HUES6 (cell line): Measurements from ENCODE around the gene HIP1R.

Experiments
- H3K27ac ChIP-seq: 2 replicates; pipeline ENCODE4 v1.7.0; 2013; ENCODE audit warnings: low read depth, mild to moderate bottlenecking, low read length, inconsistent platforms
- H3K27me3 ChIP-seq: 2 replicates; pipeline ENCODE4 v1.6.1; 2013; ENCODE audit warnings: low read length; ENCODE audit not compliant: control insufficient read depth, insufficient read depth
- H3K36me3 ChIP-seq: 2 replicates; pipeline ENCODE4 v1.6.1; 2013; ENCODE audit warnings: low read length; ENCODE audit not compliant: control insufficient read depth, insufficient read depth
- H3K4me1 ChIP-seq: 2 replicates; pipeline ENCODE4 v1.6.1; 2013; ENCODE audit warnings: low read length; ENCODE audit not compliant: control insufficient read depth, insufficient read depth
- H3K4me3 ChIP-seq: 2 replicates; pipeline ENCODE4 v1.5.1; 2013; ENCODE audit warnings: low read depth, low read length
- H3K9ac ChIP-seq: one replicate; pipeline ENCODE4 v1.6.1; 2013; ENCODE audit warnings: mild to moderate bottlenecking, low read length
- H3K9me3 ChIP-seq: 2 replicates; pipeline ENCODE4 v1.6.1; 2013; ENCODE audit warnings: low read depth, low read length; ENCODE audit not compliant: control insufficient read depth, insufficient read depth

Gene HIP1R

DNA sequence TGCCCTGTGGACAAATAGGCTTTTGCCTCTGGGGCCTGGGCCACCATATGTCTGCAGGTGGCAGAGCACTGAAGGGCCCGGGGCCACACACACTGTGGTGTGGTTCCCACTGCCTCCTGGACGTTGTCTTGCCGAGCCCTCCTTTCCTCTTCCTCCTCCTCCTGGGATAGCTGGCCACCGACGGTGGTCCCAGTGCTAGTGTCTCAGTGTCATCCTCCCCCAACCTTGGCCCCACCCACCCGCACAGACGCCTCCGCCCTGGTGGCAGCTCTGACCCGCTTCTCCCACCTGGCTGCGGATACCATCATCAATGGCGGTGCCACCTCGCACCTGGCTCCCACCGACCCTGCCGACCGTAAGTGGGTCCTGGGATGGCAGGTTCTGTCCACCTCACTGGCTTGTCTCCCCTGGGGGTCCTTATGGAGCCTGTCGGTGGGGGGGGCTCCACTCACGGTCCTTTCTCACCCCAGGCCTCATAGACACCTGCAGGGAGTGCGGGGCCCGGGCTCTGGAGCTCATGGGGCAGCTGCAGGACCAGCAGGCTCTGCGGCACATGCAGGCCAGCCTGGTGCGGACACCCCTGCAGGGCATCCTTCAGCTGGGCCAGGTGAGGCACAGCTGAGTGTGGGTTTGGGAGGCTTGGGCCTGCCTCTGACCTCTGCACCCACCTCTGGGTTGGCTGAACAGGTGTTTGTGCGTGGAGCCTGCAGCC lies 23.5 kb downstream of the HIP1R start:
- no peaks in the 10 kb centered on the region for H3K9me3 ChIP-seq
- H3K4me1 ChIP-seq, result peaks cover 5% of the 10 kb centered on the region; the same call in 1 of the 2 replicates
- no peak overlapping the region for H3K27ac ChIP-seq
- H3K9ac ChIP-seq, result no peak overlapping the region
- no peak overlapping the region for H3K4me3 ChIP-seq
- no peaks in the 10 kb centered on the region for H3K27me3 ChIP-seq
- H3K36me3 ChIP-seq, result peaks cover 33% of the 10 kb centered on the region

GRCh38 chr12:122859303-122860039 lies 24.2 kb downstream of the HIP1R start:
- H3K36me3 ChIP-seq, result peaks cover 33% of the 10 kb centered on the region

DNA sequence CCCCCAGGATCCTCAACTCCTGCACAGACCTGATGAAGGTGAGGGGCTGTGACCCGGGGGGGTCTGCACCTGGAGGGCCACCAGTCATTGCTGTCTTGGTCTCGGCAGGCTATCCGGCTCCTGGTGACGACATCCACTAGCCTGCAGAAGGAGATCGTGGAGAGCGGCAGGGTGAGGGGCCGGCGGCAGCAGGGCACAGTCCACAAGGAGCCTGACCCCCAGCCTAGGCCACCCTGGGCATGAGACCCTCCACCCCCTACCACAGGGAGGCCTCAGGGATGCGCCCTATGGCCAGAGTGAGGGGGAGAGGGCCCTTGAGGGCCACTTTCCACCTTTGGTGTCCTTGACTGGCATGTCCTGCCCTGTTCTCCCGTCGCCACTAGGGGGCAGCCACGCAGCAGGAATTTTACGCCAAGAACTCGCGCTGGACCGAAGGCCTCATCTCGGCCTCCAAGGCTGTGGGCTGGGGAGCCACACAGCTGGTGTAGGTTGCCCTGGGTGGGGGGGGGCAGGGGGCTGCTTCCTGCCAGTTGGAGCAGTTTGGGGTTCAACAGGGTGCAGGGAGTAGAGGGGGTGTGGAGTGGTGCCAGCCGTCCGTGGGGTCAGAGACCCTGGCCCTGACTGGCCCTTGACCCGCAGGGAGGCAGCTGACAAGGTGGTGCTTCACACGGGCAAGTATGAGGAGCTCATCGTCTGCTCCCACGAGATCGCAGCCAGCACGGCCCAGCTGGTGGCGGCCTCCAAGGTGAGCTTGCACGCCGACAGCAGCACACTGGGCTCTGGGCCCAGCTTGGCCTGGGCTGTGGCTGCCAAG lies 25.0 kb downstream of the HIP1R start:
- H3K9me3 ChIP-seq, result no peaks in the 10 kb centered on the region
- peaks cover 5% of the 10 kb centered on the region; the same call in 1 of the 2 replicates for H3K4me1 ChIP-seq
- no peaks in the 10 kb centered on the region for H3K27me3 ChIP-seq
- H3K27ac ChIP-seq, result no peak overlapping the region
- peaks cover 32% of the 10 kb centered on the region for H3K36me3 ChIP-seq
- no peak overlapping the region for H3K4me3 ChIP-seq
- H3K9ac ChIP-seq, result no peak overlapping the region

More at GRCh38 chr12:122859303-122860039, 24.2 kb downstream of the HIP1R start:
- H3K4me1 ChIP-seq, result peaks cover 5% of the 10 kb centered on the region; the same call in 1 of the 2 replicates
- H3K4me3 ChIP-seq, result no peak overlapping the region
- no peak overlapping the region for H3K27ac ChIP-seq
- H3K27me3 ChIP-seq, result no peaks in the 10 kb centered on the region
- H3K9me3 ChIP-seq, result no peaks in the 10 kb centered on the region
- H3K9ac ChIP-seq, result no peak overlapping the region

DNA sequence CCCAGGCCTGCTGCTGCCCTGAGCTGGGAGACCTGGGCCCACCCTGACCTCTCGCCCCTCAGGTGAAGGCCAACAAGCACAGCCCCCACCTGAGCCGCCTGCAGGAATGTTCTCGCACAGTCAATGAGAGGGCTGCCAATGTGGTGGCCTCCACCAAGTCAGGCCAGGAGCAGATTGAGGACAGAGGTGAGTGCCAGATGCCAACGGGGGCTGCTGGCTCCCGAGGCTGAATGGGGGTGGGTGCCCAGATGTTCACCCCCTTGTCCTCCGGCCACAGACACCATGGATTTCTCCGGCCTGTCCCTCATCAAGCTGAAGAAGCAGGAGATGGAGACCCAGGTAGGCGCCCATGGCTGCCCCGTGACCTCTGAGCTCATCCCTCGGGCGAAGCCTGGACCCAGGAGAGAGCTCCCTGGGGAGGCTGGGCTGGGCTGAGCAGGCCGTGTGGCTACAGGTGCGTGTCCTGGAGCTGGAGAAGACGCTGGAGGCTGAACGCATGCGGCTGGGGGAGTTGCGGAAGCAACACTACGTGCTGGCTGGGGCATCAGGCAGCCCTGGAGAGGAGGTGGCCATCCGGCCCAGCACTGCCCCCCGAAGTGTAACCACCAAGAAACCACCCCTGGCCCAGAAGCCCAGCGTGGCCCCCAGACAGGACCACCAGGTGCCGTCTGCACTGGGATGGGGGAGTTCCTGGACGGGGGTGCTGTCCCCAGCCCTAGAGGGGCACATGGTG lies 25.8 kb downstream of the HIP1R start:
- Histone ChIP-seq H3K9ac (no peak overlapping the region), H3K27ac (no peak overlapping the region)

DNA sequence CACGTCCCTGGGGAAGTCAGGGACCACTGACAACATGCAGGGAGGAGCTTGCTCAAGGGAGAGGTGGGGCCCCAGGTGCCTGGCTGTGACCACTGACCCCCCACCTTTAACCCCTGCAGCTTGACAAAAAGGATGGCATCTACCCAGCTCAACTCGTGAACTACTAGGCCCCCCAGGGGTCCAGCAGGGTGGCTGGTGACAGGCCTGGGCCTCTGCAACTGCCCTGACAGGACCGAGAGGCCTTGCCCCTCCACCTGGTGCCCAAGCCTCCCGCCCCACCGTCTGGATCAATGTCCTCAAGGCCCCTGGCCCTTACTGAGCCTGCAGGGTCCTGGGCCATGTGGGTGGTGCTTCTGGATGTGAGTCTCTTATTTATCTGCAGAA lies 26.3 kb downstream of the HIP1R start:
- peaks cover 27% of the 10 kb centered on the region for H3K36me3 ChIP-seq
- H3K9ac ChIP-seq, result no peak overlapping the region
- no peaks in the 10 kb centered on the region; the same call in 1 of the 2 replicates for H3K27me3 ChIP-seq
- H3K27ac ChIP-seq, result no peak overlapping the region
- no peak overlapping the region for H3K4me3 ChIP-seq
- peaks cover 5% of the 10 kb centered on the region; the same call in 1 of the 2 replicates for H3K4me1 ChIP-seq
- H3K9me3 ChIP-seq, result no peaks in the 10 kb centered on the region

More for the DNA sequence above, 25.8 kb downstream of the HIP1R start:
- Histone ChIP-seq H3K4me1 (peaks cover 5% of the 10 kb centered on the region; the same call in 1 of the 2 replicates), H3K9me3 (no peaks in the 10 kb centered on the region), H3K4me3 (no peak overlapping the region), H3K27me3 (no peaks in the 10 kb centered on the region; the same call in 1 of the 2 replicates), H3K36me3 (peaks cover 27% of the 10 kb centered on the region)

- H3K4me1 ChIP-seq, result peaks cover 5% of the 10 kb centered on the region; the same call in 1 of the 2 replicates
- H3K27ac ChIP-seq, result no peak overlapping the region
- H3K4me3 ChIP-seq, result no peak overlapping the region
- no peak overlapping the region for H3K9ac ChIP-seq
- H3K9me3 ChIP-seq, result no peaks in the 10 kb centered on the region
- no peaks in the 10 kb centered on the region; the same call in 1 of the 2 replicates for H3K27me3 ChIP-seq
- peaks cover 29% of the 10 kb centered on the region for H3K36me3 ChIP-seq
Measured at GRCh38 chr12:122862110-122862634, 26.9 kb downstream of the HIP1R start.

GRCh38 chr12:122862872-122863701 lies 27.8 kb downstream of the HIP1R start:
- H3K27ac ChIP-seq, result no peak overlapping the region
- peaks cover 4% of the 10 kb centered on the region for H3K27me3 ChIP-seq
- H3K9ac ChIP-seq, result no peak overlapping the region
- H3K4me1 ChIP-seq, result peaks cover 5% of the 10 kb centered on the region; the same call in 1 of the 2 replicates
- peaks cover 29% of the 10 kb centered on the region for H3K36me3 ChIP-seq
- no peak overlapping the region for H3K4me3 ChIP-seq
- H3K9me3 ChIP-seq, result no peaks in the 10 kb centered on the region

- Histone ChIP-seq H3K36me3 (peaks cover 43% of the 10 kb centered on the region), H3K9me3 (no peaks in the 10 kb centered on the region), H3K27me3 (peaks cover 22% of the 10 kb centered on the region), H3K4me3 (no peak overlapping the region), H3K27ac (no peak overlapping the region), H3K4me1 (peaks cover 5% of the 10 kb centered on the region; the same call in 1 of the 2 replicates), H3K9ac (no peak overlapping the region)
Measured at GRCh38 chr12:122864894-122865253, 29.6 kb downstream of the HIP1R start.

DNA sequence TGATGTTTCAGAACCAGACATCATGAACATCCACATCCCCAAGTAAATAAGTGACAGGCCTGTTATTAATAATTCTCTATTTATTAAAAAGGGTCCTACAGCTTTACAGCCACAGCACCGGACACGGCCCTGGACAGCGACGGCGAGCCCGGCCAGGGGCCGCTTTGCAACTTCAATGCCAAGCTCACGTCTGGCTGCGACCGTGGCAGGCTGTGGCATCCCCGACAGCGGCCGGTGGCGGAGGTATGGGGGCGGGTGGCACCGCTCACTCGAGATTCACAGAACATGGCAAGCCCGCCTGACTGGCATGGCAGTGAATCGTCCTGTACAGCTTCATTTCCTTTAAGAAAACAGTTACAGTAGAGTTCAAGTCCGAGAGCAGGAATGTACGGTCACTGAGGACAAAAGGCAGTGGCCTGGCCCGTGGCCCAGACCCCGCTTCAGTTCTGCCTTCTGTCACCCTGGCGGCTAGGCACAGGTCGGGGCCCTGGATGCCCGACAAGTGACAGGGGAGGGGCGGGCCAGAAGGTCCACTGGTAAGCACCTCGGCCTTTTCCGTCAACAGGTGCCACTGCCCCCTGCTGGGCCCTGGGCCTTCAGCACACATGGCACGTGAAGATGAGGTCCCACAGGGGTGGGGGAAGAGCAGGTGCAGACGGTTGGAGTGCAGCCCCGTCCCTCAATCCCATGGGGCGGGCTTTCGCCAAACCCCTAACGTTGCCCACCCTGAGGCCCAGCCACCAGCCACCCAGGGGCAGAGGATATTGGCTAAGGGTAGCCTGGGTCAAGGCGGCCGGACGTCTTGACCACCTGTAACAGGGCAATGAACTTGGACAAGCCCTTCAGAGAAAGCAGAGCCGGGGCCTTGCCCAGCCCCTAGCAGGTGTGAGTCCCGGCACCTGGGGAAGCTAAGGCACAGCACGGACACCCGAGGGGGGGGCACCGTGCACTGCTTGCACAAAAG lies 30.3 kb downstream of the HIP1R start:
- H3K9me3 ChIP-seq, result no peaks in the 10 kb centered on the region
- peaks cover 48% of the 10 kb centered on the region for H3K36me3 ChIP-seq
- H3K27ac ChIP-seq, result no peak overlapping the region
- peaks cover 29% of the 10 kb centered on the region for H3K27me3 ChIP-seq
- H3K4me3 ChIP-seq, result no peak overlapping the region
- H3K4me1 ChIP-seq, result peaks cover 5% of the 10 kb centered on the region; the same call in 1 of the 2 replicates
- no peak overlapping the region for H3K9ac ChIP-seq
